ENCODE measurements around the gene RASGRF1.

Gene RASGRF1

DNA sequence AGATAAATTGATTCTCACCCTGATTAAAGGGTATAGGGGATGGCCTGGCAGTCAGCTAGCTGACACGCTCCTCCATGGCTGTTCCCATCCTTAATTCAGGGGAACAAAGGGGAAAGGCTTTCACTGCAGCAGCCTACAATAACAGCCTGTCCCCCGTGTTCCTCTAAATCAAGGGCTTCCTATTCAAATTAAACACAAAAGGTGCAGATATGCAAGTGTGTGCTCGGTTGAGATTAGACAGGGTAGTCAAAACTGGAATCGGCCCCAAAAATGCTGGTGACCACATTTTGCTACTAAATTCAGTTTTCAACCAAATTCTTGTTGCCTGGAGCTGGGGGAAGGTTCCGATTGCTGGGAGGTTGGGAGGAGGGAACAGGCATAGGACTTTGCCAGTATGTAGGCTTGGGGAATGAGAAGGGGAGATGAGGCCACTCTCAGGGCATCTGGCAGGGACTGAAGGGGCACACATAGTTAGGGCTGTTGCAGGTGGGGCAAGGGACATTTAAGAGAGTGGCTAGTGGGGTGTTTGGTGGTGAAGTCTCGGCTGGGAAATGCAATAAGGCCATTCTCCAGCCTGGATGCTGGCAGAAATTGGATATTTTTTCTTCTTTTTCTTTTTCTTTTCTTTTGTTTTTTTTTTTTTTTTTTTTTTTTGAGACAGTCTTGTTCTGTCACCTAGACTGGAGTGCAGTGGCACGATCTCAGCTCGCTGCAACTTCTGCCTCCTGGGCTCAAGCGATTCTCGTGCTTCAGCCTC is 112.8 kb downstream of the RASGRF1 start:
- H3K4me3 ChIP-seq (ENCODE audit: low read length): no peak overlapping the region
- no peak overlapping the region for H3K9ac ChIP-seq (ENCODE audit: low read depth, low read length)
- H3K4me2 ChIP-seq (ENCODE audit: low read length): no peak overlapping the region
- H3K9me3 ChIP-seq (replicated peaks; ENCODE audit: low read length): no peaks in the 10 kb centered on the region
- H3K36me3 ChIP-seq (ENCODE audit: insufficient read depth, low read length): no peaks in the 10 kb centered on the region
- peaks cover 3% of the 10 kb centered on the region for H3K4me1 ChIP-seq (ENCODE audit: control insufficient read depth, insufficient read depth, low read length)
- no peaks in the 10 kb centered on the region for H3K27me3 ChIP-seq (ENCODE audit: control insufficient read depth, insufficient read depth, low read length)

DNA sequence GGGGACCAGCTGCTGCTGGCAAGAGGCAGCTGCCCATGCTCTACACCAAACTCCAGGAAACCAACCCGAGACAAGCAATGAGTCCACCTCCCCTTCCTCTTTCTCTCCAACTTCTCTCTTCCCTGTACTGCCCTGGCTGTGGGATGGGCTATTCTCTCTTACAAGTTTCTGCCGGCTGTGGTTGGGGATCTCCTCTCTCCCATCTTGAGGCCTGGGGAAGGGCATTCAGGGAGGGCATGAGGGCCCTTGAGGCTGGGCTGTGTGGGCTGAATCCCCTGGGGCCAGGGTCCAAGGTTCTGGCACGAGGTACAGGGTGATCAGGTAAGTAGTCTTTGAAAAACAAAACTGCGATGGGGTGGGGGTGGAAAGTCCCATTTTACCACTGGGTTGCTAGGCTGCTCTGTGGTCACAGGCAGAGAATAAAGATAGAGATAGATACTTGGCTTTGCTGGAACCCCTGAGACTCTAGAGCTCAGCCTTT is 113.4 kb downstream of the RASGRF1 start:
- no peaks in the 10 kb centered on the region for H3K4me1 ChIP-seq (ENCODE audit: control insufficient read depth, insufficient read depth, low read length)
- no peak overlapping the region for H3K4me2 ChIP-seq (ENCODE audit: low read length)
- no peaks in the 10 kb centered on the region for H3K36me3 ChIP-seq (ENCODE audit: insufficient read depth, low read length)
- no peak overlapping the region for H3K4me3 ChIP-seq (ENCODE audit: low read length)
- no peak overlapping the region for H3K9ac ChIP-seq (ENCODE audit: low read depth, low read length)
- H3K27me3 ChIP-seq (ENCODE audit: control insufficient read depth, insufficient read depth, low read length): no peaks in the 10 kb centered on the region
- H3K9me3 ChIP-seq (replicated peaks; ENCODE audit: low read length): no peaks in the 10 kb centered on the region

DNA sequence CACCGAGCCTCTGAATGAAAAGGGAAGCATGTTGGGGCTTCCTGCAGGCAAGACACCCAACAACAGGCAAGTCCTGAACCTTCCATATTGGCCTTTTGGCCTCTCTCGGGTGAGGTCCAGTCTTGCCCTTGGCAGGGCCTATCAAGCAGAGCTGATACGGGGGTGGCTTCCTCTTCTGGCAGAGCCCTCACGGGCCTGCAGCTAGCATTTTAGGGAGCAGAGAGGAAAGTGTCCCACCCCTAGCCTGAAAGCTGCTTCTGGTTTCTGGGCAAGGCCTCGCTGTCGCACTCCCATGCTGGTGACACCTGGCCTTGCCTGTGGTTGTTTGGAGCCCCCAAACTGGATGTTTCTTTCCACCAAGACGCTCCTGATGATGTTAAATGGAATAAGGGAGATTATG is 113.9 kb downstream of the RASGRF1 start:
- H3K4me3 ChIP-seq (ENCODE audit: low read length): no peak overlapping the region
- no peak overlapping the region for H3K9ac ChIP-seq (ENCODE audit: low read depth, low read length)
- H3K36me3 ChIP-seq (ENCODE audit: insufficient read depth, low read length): no peaks in the 10 kb centered on the region
- H3K4me2 ChIP-seq (ENCODE audit: low read length): no peak overlapping the region
- no peaks in the 10 kb centered on the region for H3K9me3 ChIP-seq (replicated peaks; ENCODE audit: low read length)
- H3K4me1 ChIP-seq (ENCODE audit: control insufficient read depth, insufficient read depth, low read length): no peaks in the 10 kb centered on the region
- H3K27me3 ChIP-seq (ENCODE audit: control insufficient read depth, insufficient read depth, low read length): no peaks in the 10 kb centered on the region

DNA sequence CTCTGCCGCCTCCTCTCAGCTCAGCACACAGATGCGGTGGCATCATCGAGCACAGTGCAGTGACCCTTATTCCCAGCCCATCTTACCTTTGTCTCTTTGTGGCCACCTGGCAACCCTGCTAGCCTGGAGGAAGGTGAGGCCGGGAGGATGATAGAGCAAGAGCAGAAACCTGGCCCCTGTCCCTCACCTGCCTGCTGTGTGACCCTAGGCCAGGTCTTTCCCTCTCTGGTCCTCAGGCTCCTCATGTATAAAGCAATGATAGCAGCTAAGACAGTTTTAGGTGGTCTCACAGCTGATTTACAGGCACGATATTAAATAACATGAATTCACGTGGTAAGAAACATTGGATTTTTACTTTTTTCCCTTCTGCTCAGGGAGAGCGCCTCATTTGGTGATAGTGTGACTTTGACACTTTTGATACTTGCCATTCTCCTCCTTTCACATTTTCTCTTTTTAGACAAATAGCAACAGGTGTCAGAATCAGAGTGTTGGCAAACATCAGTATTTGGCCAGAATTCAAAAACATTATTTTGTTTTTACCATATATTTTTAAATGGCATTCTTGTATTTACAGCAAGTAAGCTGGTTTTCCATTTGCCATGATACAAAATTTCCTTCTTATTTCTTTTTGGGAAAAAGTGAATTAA is 116.2 kb downstream of the RASGRF1 start:
- Histone ChIP-seq H3K27me3 (ENCODE audit: control insufficient read depth, insufficient read depth, low read length) (no peaks in the 10 kb centered on the region), H3K9me3 (replicated peaks; ENCODE audit: low read length) (no peaks in the 10 kb centered on the region), H3K4me2 (ENCODE audit: low read length) (no peak overlapping the region), H3K36me3 (ENCODE audit: insufficient read depth, low read length) (no peaks in the 10 kb centered on the region), H3K4me3 (ENCODE audit: low read length) (no peak overlapping the region), H3K9ac (ENCODE audit: low read depth, low read length) (no peak overlapping the region), H3K4me1 (ENCODE audit: control insufficient read depth, insufficient read depth, low read length) (no peaks in the 10 kb centered on the region)

DNA sequence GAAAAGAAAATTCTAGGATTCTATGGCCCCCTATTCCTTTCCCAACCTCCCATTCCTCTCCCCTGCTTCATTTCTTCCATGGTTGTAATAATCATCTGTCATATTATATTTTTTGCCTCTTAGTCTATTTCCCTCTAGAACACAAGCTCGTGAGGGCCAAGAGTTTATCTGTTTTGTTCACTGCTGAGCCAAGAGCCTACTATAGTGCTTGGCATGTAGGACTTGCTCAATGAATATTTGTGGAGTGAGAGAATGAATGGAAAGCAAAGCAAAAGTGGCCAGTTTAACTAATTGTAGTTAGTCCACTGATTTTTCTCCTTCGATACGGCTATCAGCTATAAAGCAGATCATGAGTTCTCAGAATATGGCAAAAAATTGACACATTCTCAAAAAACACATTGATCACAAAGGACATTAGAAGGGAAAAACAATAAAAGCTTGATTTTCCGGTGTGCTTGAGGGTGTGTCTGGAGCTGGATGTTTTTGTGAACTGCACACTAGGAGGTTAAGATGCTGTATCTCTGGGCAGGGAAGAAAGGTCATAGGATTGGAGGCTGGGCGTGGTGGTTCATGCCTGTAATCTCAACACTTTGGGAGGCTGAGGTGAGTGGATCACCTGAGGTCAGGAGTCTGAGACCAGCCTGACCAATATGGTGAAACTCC is 120.8 kb downstream of the RASGRF1 start:
- no peaks in the 10 kb centered on the region for H3K9me3 ChIP-seq (replicated peaks; ENCODE audit: low read length)
- H3K27me3 ChIP-seq (ENCODE audit: control insufficient read depth, insufficient read depth, low read length): no peaks in the 10 kb centered on the region
- H3K36me3 ChIP-seq (ENCODE audit: insufficient read depth, low read length): no peaks in the 10 kb centered on the region
- H3K9ac ChIP-seq (ENCODE audit: low read depth, low read length): no peak overlapping the region
- no peaks in the 10 kb centered on the region for H3K4me1 ChIP-seq (ENCODE audit: control insufficient read depth, insufficient read depth, low read length)
- H3K4me2 ChIP-seq (ENCODE audit: low read length): no peak overlapping the region
- no peak overlapping the region for H3K4me3 ChIP-seq (ENCODE audit: low read length)

DNA sequence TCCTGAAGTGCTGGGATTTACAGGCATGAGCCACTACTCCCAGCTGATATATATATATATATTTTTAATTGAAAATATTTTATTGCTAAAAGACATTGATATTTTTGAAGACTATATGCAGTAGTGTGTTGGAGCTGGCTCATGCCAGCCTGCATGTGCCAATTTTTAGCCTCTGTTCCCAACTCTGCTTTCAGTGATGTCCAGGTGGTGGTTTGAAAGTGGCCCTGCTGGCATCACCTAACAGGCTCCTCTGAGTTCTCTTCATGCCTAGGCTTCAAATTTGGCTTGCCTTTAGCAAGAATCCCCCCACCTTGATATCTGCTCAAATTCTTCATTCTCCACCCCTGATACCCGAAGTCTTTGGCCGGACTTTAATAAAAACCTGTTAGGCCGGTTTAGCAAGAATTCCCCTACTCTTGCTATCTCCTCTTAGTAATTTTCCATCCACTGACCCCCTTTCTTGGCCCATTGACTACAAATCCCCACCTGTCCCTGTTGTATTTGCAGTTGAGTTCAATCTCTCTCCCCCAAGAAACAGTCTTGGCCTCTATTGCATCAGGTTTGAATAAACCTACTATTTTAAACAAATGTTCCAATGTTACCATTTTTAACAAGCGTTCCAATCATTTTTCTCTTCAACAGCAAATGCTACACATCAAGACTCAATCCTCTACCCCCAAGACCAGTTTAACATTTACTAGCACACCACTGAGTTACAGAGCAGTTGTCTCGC is 121.9 kb downstream of the RASGRF1 start:
- Histone ChIP-seq H3K4me3 (ENCODE audit: low read length) (no peak overlapping the region), H3K4me1 (ENCODE audit: control insufficient read depth, insufficient read depth, low read length) (no peaks in the 10 kb centered on the region), H3K9ac (ENCODE audit: low read depth, low read length) (no peak overlapping the region), H3K9me3 (replicated peaks; ENCODE audit: low read length) (no peaks in the 10 kb centered on the region), H3K36me3 (ENCODE audit: insufficient read depth, low read length) (no peaks in the 10 kb centered on the region), H3K27me3 (ENCODE audit: control insufficient read depth, insufficient read depth, low read length) (no peaks in the 10 kb centered on the region), H3K4me2 (ENCODE audit: low read length) (no peak overlapping the region)

DNA sequence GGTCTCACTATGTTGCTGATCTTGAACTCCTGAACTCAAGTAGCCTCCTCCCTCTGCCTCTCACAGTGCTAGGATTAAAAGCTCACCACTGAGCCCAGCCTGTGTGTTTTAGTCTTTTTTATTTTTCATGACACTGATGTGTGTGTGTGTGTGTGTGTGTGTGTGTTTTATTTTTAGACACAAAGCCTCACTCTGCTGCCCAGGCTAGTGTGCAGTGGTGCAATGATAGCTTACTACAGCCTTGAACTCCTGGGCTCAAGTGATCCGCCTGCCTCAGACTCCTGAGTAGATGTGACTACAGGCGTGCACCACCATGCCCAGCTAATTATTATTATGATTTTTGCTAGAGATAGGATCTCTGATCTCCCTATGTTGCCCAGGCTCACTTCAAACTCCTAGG is 122.5 kb downstream of the RASGRF1 start:
- no peaks in the 10 kb centered on the region for H3K27me3 ChIP-seq (ENCODE audit: control insufficient read depth, insufficient read depth, low read length)
- no peak overlapping the region for H3K9ac ChIP-seq (ENCODE audit: low read depth, low read length)
- no peak overlapping the region for H3K4me2 ChIP-seq (ENCODE audit: low read length)
- no peak overlapping the region for H3K4me3 ChIP-seq (ENCODE audit: low read length)
- H3K9me3 ChIP-seq (replicated peaks; ENCODE audit: low read length): no peaks in the 10 kb centered on the region
- H3K4me1 ChIP-seq (ENCODE audit: control insufficient read depth, insufficient read depth, low read length): no peaks in the 10 kb centered on the region
- H3K36me3 ChIP-seq (ENCODE audit: insufficient read depth, low read length): no peaks in the 10 kb centered on the region

DNA sequence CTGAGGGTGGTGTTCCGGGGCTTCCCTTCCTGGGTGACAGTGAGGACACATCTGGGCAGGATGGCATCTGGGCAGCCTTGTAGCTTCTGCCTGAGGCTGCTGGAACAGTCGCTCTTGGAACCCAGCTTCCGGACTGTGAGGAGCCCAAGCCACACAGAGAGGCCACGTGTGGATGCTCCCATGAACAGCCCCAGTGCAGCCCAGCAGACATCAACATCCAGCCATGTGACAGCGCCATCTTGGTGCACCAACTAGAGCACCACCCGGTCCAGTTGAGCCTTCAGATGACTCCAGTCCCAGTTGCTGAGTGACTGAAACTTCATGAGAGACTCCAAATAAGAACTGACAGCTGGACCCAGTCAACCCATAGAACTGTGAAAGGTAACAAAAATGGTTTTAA is 130.3 kb downstream of the RASGRF1 start:
- no peak overlapping the region for H3K9ac ChIP-seq (ENCODE audit: low read depth, low read length)
- no peak overlapping the region for H3K4me3 ChIP-seq (ENCODE audit: low read length)
- H3K9me3 ChIP-seq (replicated peaks; ENCODE audit: low read length): no peaks in the 10 kb centered on the region
- H3K27me3 ChIP-seq (ENCODE audit: control insufficient read depth, insufficient read depth, low read length): peaks cover 18% of the 10 kb centered on the region
- H3K4me2 ChIP-seq (ENCODE audit: low read length): no peak overlapping the region
- no peaks in the 10 kb centered on the region for H3K4me1 ChIP-seq (ENCODE audit: control insufficient read depth, insufficient read depth, low read length)
- H3K36me3 ChIP-seq (ENCODE audit: insufficient read depth, low read length): no peaks in the 10 kb centered on the region

DNA sequence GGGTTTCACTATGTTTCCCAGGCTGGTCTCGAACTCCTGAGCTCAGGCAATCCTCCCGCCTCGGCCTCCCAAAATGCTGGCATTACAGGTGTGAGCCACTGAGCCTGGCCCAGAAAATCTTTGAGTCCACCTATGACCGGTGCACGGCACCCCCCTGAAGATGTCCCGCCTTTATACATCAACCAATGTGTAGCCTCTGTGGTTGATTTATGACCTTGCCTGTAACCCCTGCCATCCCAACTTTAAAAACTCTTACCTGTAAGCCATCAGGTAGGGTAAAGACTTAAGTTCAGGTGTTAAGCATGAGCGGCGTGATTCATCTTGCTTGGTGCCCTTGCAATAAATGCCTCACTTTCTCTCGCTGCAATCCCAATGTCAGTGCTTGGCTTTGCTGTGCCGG is 131.2 kb downstream of the RASGRF1 start:
- Histone ChIP-seq H3K4me3 (ENCODE audit: low read length) (no peak overlapping the region), H3K9me3 (replicated peaks; ENCODE audit: low read length) (no peaks in the 10 kb centered on the region), H3K4me2 (ENCODE audit: low read length) (no peak overlapping the region), H3K36me3 (ENCODE audit: insufficient read depth, low read length) (no peaks in the 10 kb centered on the region), H3K27me3 (ENCODE audit: control insufficient read depth, insufficient read depth, low read length) (peaks cover 18% of the 10 kb centered on the region), H3K4me1 (ENCODE audit: control insufficient read depth, insufficient read depth, low read length) (no peaks in the 10 kb centered on the region), H3K9ac (ENCODE audit: low read depth, low read length) (no peak overlapping the region)

DNA sequence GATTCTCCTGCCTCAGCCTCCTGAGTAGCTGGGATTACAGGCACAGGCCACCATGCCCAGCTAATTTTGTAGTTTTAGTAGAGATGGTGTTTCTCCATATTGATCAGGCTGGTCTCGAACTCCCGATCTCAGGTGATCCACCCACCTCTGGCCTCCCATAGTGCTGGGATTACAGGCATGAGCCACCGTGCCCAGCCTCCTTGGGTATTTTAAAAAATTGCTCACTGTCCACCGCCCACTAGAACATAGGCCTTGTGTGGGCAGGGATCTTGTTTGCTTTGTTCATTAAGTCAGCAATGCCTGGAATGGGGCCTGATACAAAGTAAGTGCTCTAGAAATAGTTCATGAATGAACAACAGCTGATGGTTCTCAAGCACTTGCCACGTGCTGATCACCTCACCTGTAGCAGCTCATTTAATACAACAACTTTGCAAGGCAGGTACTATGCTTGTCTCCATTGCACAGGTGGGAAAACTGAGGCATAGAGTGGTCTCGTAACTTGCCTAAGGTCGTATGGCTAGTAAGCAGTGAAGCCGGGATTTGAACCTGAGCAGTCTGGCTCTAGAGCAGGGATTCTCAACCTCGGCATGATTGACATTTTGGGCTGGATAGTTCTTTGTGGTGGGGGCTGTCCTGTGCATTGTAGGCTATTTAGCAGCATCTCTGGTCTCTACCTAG is 133.0 kb downstream of the RASGRF1 start:
- H3K4me2 ChIP-seq (ENCODE audit: low read length): no peak overlapping the region
- no peak overlapping the region for H3K9ac ChIP-seq (ENCODE audit: low read depth, low read length)
- no peak overlapping the region for H3K4me3 ChIP-seq (ENCODE audit: low read length)
- peaks cover 18% of the 10 kb centered on the region for H3K27me3 ChIP-seq (ENCODE audit: control insufficient read depth, insufficient read depth, low read length)
- no peaks in the 10 kb centered on the region for H3K36me3 ChIP-seq (ENCODE audit: insufficient read depth, low read length)
- no peaks in the 10 kb centered on the region for H3K4me1 ChIP-seq (ENCODE audit: control insufficient read depth, insufficient read depth, low read length)
- no peaks in the 10 kb centered on the region for H3K9me3 ChIP-seq (replicated peaks; ENCODE audit: low read length)

DNA sequence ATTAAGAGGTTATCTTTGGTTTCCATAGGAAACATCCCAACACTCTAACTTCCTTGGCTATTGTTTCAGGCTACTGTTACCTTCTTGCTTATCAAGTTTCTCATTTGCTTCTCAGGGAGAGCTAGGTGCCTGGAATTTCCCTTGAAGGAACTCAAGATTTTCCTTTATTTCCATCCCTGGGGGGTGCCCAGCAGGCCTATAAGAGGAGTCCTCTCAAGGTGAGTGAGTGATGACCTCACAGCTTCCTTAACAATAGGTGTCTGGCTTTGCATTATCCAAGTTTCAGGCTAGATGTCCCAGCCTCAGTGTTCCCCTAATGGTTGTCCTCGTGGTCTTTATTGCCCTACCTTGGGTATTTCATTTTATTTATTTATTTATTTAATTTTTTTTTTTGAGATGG is 133.6 kb downstream of the RASGRF1 start:
- no peak overlapping the region for H3K9ac ChIP-seq (ENCODE audit: low read depth, low read length)
- no peak overlapping the region for H3K4me3 ChIP-seq (ENCODE audit: low read length)
- H3K27me3 ChIP-seq (ENCODE audit: control insufficient read depth, insufficient read depth, low read length): peaks cover 15% of the 10 kb centered on the region
- H3K9me3 ChIP-seq (replicated peaks; ENCODE audit: low read length): no peaks in the 10 kb centered on the region
- H3K36me3 ChIP-seq (ENCODE audit: insufficient read depth, low read length): no peaks in the 10 kb centered on the region
- no peaks in the 10 kb centered on the region for H3K4me1 ChIP-seq (ENCODE audit: control insufficient read depth, insufficient read depth, low read length)
- no peak overlapping the region for H3K4me2 ChIP-seq (ENCODE audit: low read length)
